SK-N-MC (cell line): ENCODE results near the gene LAMTOR1.

Experiments
- DNase-seq: peaks from one replicate; pipeline ENCODE4 v3.0.0-alpha.2; 2011; ENCODE audit warnings: low read depth, low spot score
- H3K27ac ChIP-seq: fragments of 200-600 bp; sonication (generic); 2 replicates; pipeline ENCODE4 v1.5.1; 2016; ENCODE audit warnings: mixed run types
- H3K36me3 ChIP-seq: fragments of 200-600 bp; sonication (generic); 2 replicates; pipeline ENCODE4 v1.6.1; 2017; ENCODE audit warnings: antibody characterized with exemption, low read length, mixed read lengths; ENCODE audit not compliant: insufficient read depth
- H3K4me3 ChIP-seq: fragments of 200-600 bp; sonication (generic); 2 replicates; pipeline ENCODE4 v1.5.1; 2016
- H3K9ac ChIP-seq: fragments of 200-600 bp; sonication (generic); 2 replicates; pipeline ENCODE4 v1.8.0; 2017; ENCODE audit warnings: mixed run types, mixed read lengths; ENCODE audit not compliant: insufficient read length
- H3K9me3 ChIP-seq: fragments of 200-600 bp; sonication (generic); 2 replicates; pipeline ENCODE4 v1.6.1; 2017; ENCODE audit warnings: low read depth, mild to moderate bottlenecking, antibody characterized with exemption, low read length, moderate library complexity, mixed read lengths
- EZH2 ChIP-seq: fragments of 200-600 bp; sonication (generic); IDR thresholded peaks from one replicate; pipeline ENCODE4 v1.6.1; 2017; ENCODE audit warnings: antibody characterized with exemption
- FOXP2 ChIP-seq: optimal IDR thresholded peaks from 2 replicates; pipeline ENCODE3; 2011; ENCODE audit warnings: mild to moderate bottlenecking, moderate library complexity; ENCODE audit not compliant: insufficient read depth; ENCODE audit errors: extremely low read length, control extremely low read depth
- POLR2AphosphoS5 ChIP-seq: IDR thresholded peaks from 2 replicates; pipeline ENCODE4 v1.6.1; 2012; ENCODE audit warnings: mild to moderate bottlenecking, low read depth, low read length, borderline replicate concordance

Gene LAMTOR1

DNA sequence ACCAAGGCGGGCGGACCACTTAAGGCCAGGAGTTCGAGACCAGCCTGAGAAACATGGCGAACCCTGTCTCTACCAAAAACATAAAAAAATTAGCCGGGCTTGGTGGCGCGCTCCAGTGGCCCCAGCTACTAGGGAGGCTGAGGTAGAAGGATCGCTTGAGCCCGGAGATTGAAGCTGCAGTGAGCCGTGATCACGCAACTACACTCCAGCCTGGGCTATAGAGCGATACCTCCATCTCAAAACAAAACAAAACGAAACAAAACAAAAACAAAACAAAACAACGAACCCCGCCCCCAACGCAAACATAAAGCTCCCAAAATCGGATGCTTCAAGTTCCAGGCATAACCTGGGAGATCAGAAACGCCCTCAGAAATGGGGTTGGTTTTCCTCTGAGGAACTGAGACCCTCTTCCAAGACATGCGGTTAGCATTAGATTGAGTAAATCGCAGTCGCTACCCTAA is 21.9 kb downstream of the LAMTOR1 start:
- H3K4me3 ChIP-seq: peak overlapping the region; percentile 76
- TF ChIP-seq POLR2AphosphoS5: no peak
- no peak for TF ChIP-seq FOXP2
- no peak for TF ChIP-seq EZH2
- peak overlapping the region; percentile 72 for H3K9ac ChIP-seq
- peaks cover 6% of the 10 kb centered on the region for H3K36me3 ChIP-seq
- H3K27ac ChIP-seq: peak overlapping the region; percentile 85
- H3K9me3 ChIP-seq: no peaks in the 10 kb centered on the region
- no peak for DNase-seq

DNA sequence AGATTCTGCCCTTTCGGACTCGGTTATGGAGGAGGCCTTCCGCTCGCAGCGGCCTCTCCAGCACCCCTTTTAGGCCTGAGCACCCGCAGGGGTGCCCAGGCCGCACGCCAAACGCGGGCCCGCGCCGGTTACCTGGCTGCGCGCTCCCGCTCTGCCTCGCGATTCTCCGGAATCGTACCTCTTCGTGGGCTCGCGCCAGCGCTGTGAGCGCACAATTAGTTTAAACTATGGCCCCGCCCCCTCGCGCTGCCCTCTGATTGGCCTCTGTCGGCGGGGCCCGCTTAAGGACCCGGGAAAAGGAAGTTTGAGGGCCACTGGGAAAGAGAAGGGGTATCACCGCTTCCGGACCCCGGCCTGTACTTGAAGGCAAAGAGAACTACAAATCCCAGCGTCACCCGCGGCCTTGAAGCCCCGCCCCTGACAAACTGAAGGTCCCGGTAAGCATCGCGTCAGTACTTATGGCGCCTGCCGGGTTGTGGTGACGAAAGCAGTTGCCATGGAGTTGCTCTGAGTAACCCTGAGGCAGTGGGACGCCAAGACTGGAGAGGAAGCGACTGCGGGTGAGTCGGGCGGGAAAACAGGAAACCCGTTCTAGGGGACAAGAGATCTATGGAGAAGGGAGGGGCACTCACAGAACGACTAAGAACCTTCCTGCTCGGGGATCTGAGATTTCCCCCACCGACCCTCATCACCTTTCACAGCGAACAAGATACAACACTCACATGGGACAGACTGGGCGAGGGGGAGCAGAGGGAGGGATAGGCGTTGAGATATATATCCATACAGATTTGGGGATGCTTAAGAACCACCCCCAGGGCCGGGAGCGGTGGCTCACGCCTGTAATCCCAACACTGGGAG is 22.5 kb downstream of the LAMTOR1 start, which contains the start of the genes LRRC51 and NUMA1:
TSS of gene LRRC51 (plus strand) at position 525 of the 858 bp plus-strand sequence. CDS start 8,234 bp downstream, outside the sequence.
TSS of gene NUMA1 (minus strand) at position 217 of the 858 bp plus-strand sequence. CDS start 44,599 bp downstream, outside the sequence.
- Histone ChIP-seq H3K27ac (peak within 1 kb of the TSS; percentile 85), H3K4me3 (peak within 1 kb of the TSS; percentile 91), H3K9ac (peak within 1 kb of the TSS; percentile 79), H3K9me3 (no peaks in the 10 kb centered on the region), H3K36me3 (peaks cover 10% of the 10 kb centered on the region)
- DNase-seq: peak; percentile 100
- TF ChIP-seq POLR2AphosphoS5: peak; percentile 79
- TF ChIP-seq FOXP2: peak; percentile 91
- TF ChIP-seq EZH2: no peak

DNA sequence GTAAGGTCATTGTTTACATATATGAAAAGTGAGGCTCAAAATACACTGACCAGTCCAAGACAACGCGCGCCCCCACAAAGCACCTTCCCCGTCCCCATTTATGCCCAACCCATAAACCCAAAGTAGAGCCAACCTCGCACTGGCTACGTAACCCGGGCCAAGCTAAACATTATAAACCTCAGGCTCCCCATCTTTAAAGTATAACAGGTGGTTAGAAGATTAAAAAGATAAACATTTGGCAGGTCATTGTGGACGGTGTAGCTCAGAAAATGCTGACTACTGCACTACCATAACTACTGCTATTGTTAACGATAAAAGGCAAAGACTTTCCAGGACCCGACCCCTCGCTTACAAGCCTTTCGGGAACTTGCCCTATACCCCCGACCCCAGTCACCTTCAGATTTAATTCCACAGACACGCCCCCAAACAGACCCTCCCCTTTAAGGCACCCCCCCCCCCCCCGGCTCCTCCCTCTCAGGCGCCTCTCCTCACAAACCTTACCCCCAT is 23.2 kb downstream of the LAMTOR1 start:
- DNase-seq: no peak
- Histone ChIP-seq H3K9me3 (no peaks in the 10 kb centered on the region), H3K27ac (peak overlapping the region; percentile 63), H3K9ac (peak overlapping the region; percentile 79), H3K36me3 (peaks cover 13% of the 10 kb centered on the region), H3K4me3 (peak overlapping the region; percentile 91)
- TF ChIP-seq EZH2 (no peak), POLR2AphosphoS5 (no peak), FOXP2 (no peak)

DNA sequence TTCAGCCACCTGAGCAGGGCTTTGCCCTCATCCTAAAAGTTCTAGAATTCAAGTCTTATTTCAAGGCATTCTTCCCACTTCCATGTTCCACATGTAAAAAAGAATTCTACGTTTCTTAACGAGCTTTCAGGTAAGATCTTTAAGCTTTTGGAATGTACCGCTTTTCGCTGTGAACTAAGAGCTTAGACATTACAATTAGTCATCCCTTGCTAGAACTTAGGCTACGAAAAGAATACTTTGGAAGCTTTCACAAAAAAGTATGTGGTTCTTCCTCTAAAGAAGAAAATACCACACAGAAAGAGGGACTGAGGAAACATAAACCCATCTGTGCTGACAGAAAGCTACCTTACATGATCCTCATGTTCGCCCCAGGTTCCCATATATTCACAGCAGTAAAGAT is 24.6 kb downstream of the LAMTOR1 start:
- H3K36me3 ChIP-seq: peaks cover 13% of the 10 kb centered on the region
- no peak for TF ChIP-seq EZH2
- no peak for TF ChIP-seq POLR2AphosphoS5
- TF ChIP-seq FOXP2: no peak
- H3K9ac ChIP-seq: peak overlapping the region; percentile 79
- H3K27ac ChIP-seq: peak overlapping the region; percentile 46; the same call in 1 of the 2 replicates
- DNase-seq: no peak
- H3K4me3 ChIP-seq: peak overlapping the region; percentile 91
- H3K9me3 ChIP-seq: no peaks in the 10 kb centered on the region

DNA sequence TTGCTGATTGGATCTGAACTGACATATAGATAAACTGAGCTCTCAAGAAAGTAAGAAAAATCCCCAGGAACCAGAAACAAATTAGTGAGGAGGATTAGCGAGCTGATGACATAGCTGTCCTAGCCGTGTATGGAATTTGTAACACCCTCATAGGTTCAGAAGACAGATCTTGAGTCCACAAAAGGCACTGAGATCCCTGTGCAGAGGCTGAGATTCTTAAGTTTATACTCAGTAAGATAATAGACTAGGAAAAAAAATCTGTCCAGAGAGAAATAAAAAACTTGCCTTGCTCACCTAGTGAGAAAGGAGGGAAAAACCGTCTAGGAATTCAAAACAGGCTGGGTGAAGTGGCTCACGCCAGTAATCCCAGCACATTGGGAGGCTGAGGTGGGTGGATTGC is 27.3 kb downstream of the LAMTOR1 start:
- no peak for TF ChIP-seq POLR2AphosphoS5
- no peak for TF ChIP-seq EZH2
- no peak for TF ChIP-seq FOXP2
- Histone ChIP-seq H3K36me3 (peaks cover 13% of the 10 kb centered on the region), H3K27ac (0 out of 2 replicates have a peak overlapping the region, but pooled peaks have one; percentile 8), H3K4me3 (no peak overlapping the region), H3K9ac (no peak overlapping the region), H3K9me3 (no peaks in the 10 kb centered on the region)
- DNase-seq: no peak

DNA sequence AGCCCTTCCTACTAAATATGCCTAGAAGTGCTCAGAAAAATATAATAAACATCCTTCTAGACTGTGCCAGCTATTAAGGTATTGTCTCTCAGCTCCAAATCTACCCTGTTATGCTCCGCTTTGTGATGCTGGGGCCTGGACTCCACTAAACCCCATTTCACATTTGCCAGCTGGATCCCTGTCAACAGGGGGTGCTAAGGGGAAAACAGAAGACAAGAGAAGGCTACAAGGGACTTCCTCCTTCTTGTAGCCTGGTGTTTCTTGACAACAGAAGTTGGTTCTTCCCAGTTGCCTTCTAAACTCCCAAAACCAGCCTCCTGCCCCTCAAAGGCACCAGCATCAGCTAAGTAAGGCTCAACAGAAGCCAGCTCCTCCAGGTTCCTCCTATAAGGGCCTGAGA is 28.0 kb downstream of the LAMTOR1 start:
- peaks cover 13% of the 10 kb centered on the region for H3K36me3 ChIP-seq
- 0 out of 2 replicates have a peak overlapping the region, but pooled peaks have one; percentile 8 for H3K27ac ChIP-seq
- H3K9me3 ChIP-seq: no peaks in the 10 kb centered on the region
- H3K9ac ChIP-seq: no peak overlapping the region
- no peak for DNase-seq
- no peak for TF ChIP-seq EZH2
- no peak for TF ChIP-seq FOXP2
- TF ChIP-seq POLR2AphosphoS5: no peak
- H3K4me3 ChIP-seq: no peak overlapping the region

DNA sequence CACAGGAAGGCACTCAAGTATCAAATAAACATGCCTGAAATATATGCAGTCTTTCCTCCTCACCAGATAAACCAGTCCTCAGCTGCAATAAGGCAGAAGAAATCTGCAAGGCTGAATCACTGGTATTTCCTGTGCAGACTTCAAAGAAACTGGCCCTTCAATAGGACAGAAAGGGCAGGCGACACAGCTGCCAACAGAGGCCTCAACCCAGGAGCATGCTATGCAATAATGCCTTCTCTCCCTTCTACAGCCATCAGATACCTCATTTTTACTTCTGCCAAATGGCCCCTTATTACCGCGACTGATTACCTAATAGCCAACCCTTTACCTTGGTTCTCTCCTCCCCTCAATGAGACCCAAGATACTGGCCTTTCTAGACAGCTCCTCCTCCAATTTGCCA is 30.7 kb downstream of the LAMTOR1 start:
- H3K27ac ChIP-seq: no peak overlapping the region
- no peak overlapping the region for H3K4me3 ChIP-seq
- TF ChIP-seq EZH2 (no peak), POLR2AphosphoS5 (no peak), FOXP2 (no peak)
- H3K36me3 ChIP-seq: peaks cover 17% of the 10 kb centered on the region
- no peak overlapping the region for H3K9ac ChIP-seq
- no peak for DNase-seq
- H3K9me3 ChIP-seq: no peaks in the 10 kb centered on the region

DNA sequence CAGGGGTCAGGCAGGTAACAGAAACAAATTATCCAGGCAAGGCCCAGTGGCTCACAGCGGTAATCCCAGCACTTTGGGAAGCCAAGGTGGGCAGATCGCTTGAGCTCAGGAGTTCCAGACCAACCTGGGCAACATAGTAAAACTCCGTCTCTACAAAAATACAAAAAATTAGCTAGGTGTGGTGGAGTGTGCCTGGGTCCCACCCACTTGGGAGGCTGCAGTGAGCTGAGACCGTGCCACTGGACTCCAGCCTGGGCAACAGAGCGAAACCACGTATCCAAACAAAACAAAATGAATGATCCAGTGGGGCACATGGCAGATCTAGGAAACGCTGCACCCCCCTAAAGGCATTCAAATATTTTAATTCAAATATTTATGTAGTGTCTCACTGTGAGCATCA is 32.6 kb downstream of the LAMTOR1 start:
- Histone ChIP-seq H3K9ac (no peak overlapping the region), H3K27ac (no peak overlapping the region), H3K36me3 (peaks cover 11% of the 10 kb centered on the region), H3K4me3 (no peak overlapping the region), H3K9me3 (no peaks in the 10 kb centered on the region)
- DNase-seq: no peak
- TF ChIP-seq FOXP2: no peak
- TF ChIP-seq POLR2AphosphoS5: no peak
- TF ChIP-seq EZH2: no peak
